Testis (tissue), 3 donors: ENCODE results near the gene JADE2. TPM values are rescaled to one million over a fixed set of nuclear protein-coding genes. Genes with fewer than 3 reads are reported as not detected.

Experiments used
- DNase-seq: peaks from one replicate; pipeline ENCODE4 v3.0.0-alpha.2; 2019
- H3K27ac ChIP-seq, 2 donors: fragments of 200-600 bp; sonication (generic); one replicate each; pipeline ENCODE4 v1.5.1; 2019
- H3K27me3 ChIP-seq: fragments of 200-600 bp; sonication (generic); one replicate; pipeline ENCODE4 v1.5.1; 2019
- H3K36me3 ChIP-seq: fragments of 200-600 bp; sonication (generic); one replicate; pipeline ENCODE4 v1.5.1; 2017; ENCODE audit warnings: low read depth; ENCODE audit errors: missing control alignments
- H3K4me1 ChIP-seq: fragments of 200-600 bp; sonication (generic); one replicate; pipeline ENCODE4 v1.5.1; 2019
- H3K4me3 ChIP-seq, 2 donors: fragments of 200-600 bp; sonication (generic); one replicate each; pipeline ENCODE4 v1.5.1; 2017 to 2019
- H3K9me3 ChIP-seq: fragments of 200-600 bp; sonication (generic); one replicate; pipeline ENCODE4 v1.5.1; 2017
- CTCF ChIP-seq, 3 experiments: fragments of 450-650 bp in 2 of 3; fragments of 200-600 bp in 1 of 3; sonication (generic) in 1 of 3; IDR thresholded peaks; one replicate each; pipeline ENCODE4 v1.5.1; 2016 to 2019; ENCODE audit warnings: antibody characterized with exemption in 3 of 3, mild to moderate bottlenecking in 2 of 3, moderate library complexity in 1 of 3
- POLR2A ChIP-seq: fragments of 450-650 bp; IDR thresholded peaks from one replicate; pipeline ENCODE4 v1.6.1; 2017; ENCODE audit warnings: antibody characterized with exemption, mild to moderate bottlenecking, moderate library complexity
- WGBS, 2 donors: methylation state at CpG; one replicate each; pipeline ENCODE4 v1.1.5; 2018; 5-methylcytosine and 5-hydroxymethylcytosine counted together
- intact Hi-C: fragments of 100-400 bp; cut with DNase I; formaldehyde crosslinking; loops from one replicate; pipeline ENCODE4 v1.15.1; 2023; ENCODE audit warnings: low total_unique reads
- polyA plus RNA-seq: library from polyadenylated mRNA; stranded (reverse); fragments of 350-450 nt; fragmentation: Illumina TruSeq; extraction: RNeasy Lipid Tissue Mini Kit (QIAGEN cat#74804); gene quantifications from one replicate; pipeline ENCODE4 v1.2.3, GENCODE V29; 2014; ENCODE audit warnings: low read depth, low replicate concordance; ENCODE audit not compliant: insufficient read depth
- total RNA-seq, 2 donors: library from RNA; depleted of rRNA; stranded (reverse); fragments of >200 nt; gene quantifications; one replicate each; pipeline ENCODE4 v1.2.3, GENCODE V29; 2016

The JADE2 gene
- total and polyA plus RNA-seq, 3 donors from 2014 or later = 26.0 to 67.2 (median 54.5) TPM

GRCh38 chr5:134611515-134611914 is 86.0 kb downstream of the JADE2 start:
- Histone ChIP-seq H3K27ac (no peak overlapping the region), H3K27me3 (no peaks in the 10 kb centered on the region), H3K36me3 (no peaks in the 10 kb centered on the region), H3K4me3 (no peak overlapping the region), H3K4me1 (no peaks in the 10 kb centered on the region), H3K9me3 (no peaks in the 10 kb centered on the region)
- no peak for DNase-seq
- intact Hi-C loops = no loop called here
- TF ChIP-seq CTCF (IDR thresholded peaks at IDR 0.05) (no peak), POLR2A (no peak)
- 92 to 99% methylated on average over 4 of the region's 4 CpGs for WGBS, 2 donors

GRCh38 chr5:134614450-134615085 is 89.1 kb downstream of the JADE2 start:
- intact Hi-C loops = no loop called here
- no peaks in the 10 kb centered on the region for H3K4me1 ChIP-seq
- no peaks in the 10 kb centered on the region for H3K36me3 ChIP-seq
- WGBS, 2 donors = 77 to 93% methylated on average over 5 of the region's 5 CpGs
- H3K27me3 ChIP-seq = no peaks in the 10 kb centered on the region
- no peaks in the 10 kb centered on the region for H3K9me3 ChIP-seq
- H3K27ac ChIP-seq = no peak overlapping the region
- no peak overlapping the region for H3K4me3 ChIP-seq
- TF ChIP-seq CTCF (IDR thresholded peaks at IDR 0.05) = no peak
- TF ChIP-seq POLR2A = no peak
- no peak for DNase-seq

GRCh38 chr5:134620634-134621033 is 95.2 kb downstream of the JADE2 start:
- no peak for DNase-seq
- H3K36me3 ChIP-seq = no peaks in the 10 kb centered on the region
- TF ChIP-seq POLR2A = no peak
- TF ChIP-seq CTCF (IDR thresholded peaks at IDR 0.05) = no peak
- no peaks in the 10 kb centered on the region for H3K4me1 ChIP-seq
- no peaks in the 10 kb centered on the region for H3K9me3 ChIP-seq
- no peak overlapping the region for H3K27ac ChIP-seq
- H3K27me3 ChIP-seq = no peaks in the 10 kb centered on the region
- no peak overlapping the region for H3K4me3 ChIP-seq
- intact Hi-C loops = no loop called here
- 88 to 96% methylated on average over 2 of the region's 2 CpGs for WGBS, 2 donors

GRCh38 chr5:134625559-134625958 is 100.1 kb downstream of the JADE2 start:
- intact Hi-C loops = no loop called here
- no peak overlapping the region for H3K27ac ChIP-seq
- no peaks in the 10 kb centered on the region for H3K27me3 ChIP-seq
- H3K4me1 ChIP-seq = no peaks in the 10 kb centered on the region
- no peak overlapping the region for H3K4me3 ChIP-seq
- no peaks in the 10 kb centered on the region for H3K9me3 ChIP-seq
- DNase-seq = no peak
- 83 to 84% methylated on average over 1 of the region's 1 CpG for WGBS, 2 donors
- no peaks in the 10 kb centered on the region for H3K36me3 ChIP-seq
- TF ChIP-seq CTCF (IDR thresholded peaks at IDR 0.05) = no peak
- no peak for TF ChIP-seq POLR2A

- 56 to 62% methylated on average over 2 of the region's 2 CpGs for WGBS, 2 donors
- H3K9me3 ChIP-seq = no peaks in the 10 kb centered on the region
- H3K4me3 ChIP-seq = no peak overlapping the region
- no peaks in the 10 kb centered on the region for H3K36me3 ChIP-seq
- no peaks in the 10 kb centered on the region for H3K27me3 ChIP-seq
- no peak for DNase-seq
- TF ChIP-seq CTCF (IDR thresholded peaks at IDR 0.05) (no peak), POLR2A (no peak)
- intact Hi-C loops = no loop called here
- H3K27ac ChIP-seq = no peak overlapping the region
- H3K4me1 ChIP-seq = no peaks in the 10 kb centered on the region
Measured at GRCh38 chr5:134626369-134627014, 101.0 kb downstream of the JADE2 start.
